HuH-7.5 (cell line): ENCODE results near the gene TMED10.

ENCODE experiments used
- DNase-seq: peaks from one replicate; pipeline ENCODE4 v3.0.0; 2011; ENCODE audit warnings: low spot score

TMED10 gene

DNA sequence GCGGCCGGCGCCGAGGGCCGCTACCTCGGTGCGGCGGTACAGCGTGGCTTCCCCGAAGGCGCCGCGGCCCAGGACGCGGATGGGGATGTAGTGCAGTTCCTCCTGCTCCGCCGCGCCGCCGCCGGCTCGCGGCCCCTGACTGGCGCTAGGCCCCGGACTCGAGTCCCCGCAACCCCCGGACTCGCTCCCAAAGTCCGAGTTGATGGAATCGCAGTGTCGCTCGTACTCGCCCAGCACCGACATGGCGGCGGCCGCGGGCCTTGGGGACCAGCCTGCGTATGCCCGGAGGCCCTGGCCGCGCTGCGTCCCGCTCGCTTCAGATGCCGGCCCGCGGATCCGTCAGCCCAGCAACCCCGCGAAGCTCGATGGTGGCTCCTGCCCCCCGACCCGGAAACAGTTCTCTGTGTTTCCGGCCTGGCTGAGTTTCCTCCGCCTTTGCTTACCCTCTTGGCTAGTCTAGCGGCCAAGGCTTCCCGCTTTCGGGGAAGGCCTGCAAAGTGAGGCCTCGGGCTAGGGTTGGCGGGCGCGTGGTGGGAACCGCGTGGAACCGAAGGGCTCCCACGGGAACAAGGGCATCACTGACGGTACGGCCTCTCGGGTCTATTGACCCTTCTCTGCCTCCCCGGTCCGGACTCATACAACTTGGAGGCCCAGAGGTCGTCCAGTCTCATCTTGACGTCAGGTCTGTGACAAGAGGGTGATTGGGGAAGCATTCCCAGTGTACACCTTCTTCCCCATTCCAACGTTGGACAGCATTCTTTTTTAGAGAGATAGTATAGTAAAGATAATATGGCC lies 49.5 kb downstream of the TMED10 start, which contains the start of gene NEK9:
Gene NEK9 (minus strand): TSS at position 370 of the 795 bp plus-strand sequence. CDS start 127 bp downstream, at position 243.
- peak; percentile 60 for DNase-seq

DNA sequence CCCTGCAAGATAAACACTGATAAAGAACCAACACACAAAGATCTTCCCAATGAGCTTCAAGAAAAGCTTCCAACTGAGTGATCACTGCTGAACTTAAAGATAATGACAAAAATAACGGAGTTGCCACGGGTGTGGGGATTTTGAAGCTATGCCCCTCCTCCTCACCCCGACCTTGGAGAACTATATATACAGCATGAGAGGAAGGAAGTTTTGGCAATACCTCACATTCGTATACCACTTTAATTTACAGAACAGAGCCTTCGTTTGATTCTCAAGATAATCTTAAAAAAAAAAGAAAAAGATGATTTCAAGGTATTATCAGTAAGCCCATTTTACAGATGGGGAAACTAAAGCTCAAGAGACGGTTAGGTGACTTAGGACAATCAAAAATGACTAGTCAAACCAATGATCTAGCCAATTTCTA lies 50.3 kb downstream of the TMED10 start:
- DNase-seq: no peak

DNA sequence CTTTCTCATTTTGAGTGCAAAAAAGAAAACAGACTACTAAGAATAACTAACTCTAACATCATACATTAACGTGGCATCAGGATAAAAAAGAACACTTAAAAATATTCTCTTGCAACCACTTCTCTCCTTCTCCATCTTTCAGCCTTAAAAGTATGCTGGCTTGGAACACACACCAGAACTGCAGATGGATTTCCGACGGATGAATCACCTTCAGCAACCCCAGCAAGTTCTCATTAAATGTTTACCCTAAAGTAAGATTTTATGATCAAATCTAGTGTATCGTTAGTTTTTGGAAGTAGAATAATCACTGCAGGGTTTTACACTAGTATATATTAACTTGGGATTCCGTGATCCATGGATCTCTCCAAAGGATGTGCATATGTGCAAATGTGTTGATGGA lies 50.8 kb downstream of the TMED10 start:
- DNase-seq: no peak

DNA sequence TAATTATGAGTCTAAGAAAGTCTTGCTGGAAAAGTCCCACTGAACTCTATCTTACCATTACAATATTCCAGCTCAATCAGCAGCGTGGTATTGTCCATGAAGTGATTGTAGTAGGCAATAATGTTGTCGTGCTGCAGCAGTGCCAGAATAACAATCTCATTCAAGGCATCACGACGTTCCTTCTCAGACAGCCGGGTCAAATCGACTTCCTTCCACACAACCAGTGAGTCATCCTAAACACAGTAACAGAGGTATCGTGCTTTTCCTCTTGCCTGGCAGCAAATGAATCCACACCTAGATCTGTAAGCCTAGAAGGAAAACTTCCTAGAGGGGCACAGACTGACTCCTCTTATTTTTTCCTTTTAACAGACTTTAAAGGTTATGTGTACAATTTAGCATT lies 52.4 kb downstream of the TMED10 start:
- DNase-seq: no peak

DNA sequence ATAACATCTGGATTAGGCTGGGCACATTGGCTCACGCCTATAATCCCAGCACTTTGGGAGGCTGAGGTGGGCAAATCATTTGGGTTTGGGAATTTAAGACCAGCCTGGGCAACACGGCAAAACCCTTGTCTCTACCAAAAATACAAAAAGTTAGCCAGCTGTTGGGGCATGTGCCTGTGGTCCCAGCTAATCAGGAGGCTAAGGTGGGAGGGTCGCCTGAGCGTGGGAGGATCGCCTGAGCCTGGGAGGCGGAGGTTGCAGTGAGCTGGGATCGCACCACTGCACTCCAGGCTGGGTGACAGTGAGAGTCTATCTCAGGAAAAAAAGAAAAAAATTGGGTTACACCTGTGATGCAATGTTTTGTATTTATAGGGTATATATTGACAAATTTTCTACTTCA lies 54.9 kb downstream of the TMED10 start:
- no peak for DNase-seq

DNA sequence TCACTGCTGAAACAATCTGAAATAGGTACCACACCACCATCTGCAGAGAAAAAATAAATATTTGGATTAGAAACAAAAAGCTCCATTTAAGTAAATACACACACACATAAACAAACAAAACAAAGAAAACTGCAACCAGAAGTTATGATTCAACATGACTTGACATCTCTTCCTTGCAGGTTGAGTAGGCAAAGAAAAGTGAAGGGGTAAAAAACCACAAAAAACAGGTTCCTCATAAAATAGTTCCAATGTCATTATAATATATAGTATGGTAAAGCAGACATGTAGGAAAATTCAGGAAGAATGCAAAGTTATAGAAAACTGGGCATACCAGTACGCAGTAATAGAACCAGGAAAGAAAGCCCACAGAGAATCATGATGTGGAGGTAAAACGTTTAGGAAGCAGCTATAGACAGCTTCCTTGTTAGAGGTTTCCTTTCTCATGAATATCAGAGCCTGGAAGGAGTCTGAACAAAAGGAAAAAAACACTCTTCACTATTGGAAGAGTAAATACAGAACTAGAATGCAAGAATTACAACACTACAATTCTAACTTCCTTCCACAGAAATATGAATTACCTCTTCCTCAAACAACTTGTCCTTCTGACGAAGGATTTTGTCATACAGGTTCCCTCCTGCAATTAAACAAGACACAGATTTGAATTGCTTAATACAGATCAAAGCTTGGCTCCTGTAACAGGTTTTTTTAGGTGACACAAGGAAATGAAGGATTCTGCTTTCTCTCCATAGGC lies 55.7 kb downstream of the TMED10 start:
- no peak for DNase-seq

DNA sequence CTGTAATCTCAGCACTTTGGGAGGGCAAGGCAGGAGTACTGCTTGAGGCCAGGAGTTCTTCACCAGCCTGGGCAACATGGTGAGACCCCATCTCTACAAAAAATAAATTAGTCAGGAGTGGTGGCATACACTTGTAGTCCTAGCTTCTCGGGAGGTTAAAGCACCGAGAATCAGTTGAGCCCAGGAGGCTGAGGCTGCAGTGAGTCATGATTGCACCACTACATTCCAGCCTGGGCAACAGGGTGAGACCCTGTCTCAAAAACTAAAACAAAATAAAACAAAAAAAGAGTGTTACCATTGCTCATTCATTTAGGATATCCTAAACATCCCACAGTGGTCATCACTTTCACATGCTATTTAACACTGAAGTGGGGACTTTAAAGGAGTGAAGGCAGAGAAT lies 57.4 kb downstream of the TMED10 start:
- DNase-seq: no peak

DNA sequence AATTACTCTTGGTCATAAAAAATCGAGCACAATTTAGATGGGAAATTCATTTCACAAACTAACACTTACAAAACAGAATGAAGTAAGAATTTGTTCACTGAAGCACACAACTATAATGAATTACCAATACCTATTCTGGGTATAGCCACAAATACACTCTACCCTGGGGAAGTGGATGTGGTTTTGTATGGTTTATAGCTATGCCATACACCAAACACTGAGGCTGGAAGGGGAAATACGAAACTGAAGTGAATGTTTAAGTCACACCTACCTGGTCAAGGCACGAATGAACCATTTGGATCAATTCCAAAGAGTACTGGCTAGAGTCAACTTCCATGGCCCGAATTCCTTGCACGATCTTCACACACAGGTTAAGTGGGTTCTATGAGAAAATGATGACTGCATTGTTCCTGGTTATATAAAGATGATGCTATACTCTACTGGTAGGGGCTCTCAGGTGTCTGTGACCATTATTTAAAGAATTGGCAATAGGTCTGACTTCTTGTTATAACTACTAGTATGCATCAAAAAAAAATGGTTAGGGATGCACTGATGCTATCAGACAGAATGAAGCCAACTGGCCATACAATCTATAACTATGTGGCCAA lies 62.4 kb downstream of the TMED10 start:
- DNase-seq: no peak

DNA sequence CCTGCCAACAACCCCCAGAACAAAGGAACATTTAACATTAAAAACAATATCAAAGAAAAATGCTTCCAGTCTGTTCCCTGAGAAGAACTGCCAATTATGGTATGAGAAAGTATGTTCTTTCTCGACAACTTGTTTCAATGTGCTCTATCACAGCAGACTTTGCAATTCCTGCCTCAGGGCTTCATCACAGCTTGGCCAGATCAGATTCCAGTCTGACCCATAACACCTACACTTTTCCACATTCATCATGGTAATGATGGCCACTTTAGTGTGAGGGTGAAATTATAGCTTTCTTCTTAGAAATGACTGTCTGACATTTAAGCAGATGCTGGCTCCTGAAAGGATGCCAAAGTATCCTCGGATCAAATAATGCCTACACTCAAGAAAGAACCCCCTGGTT lies 66.5 kb downstream of the TMED10 start:
- no peak for DNase-seq

DNA sequence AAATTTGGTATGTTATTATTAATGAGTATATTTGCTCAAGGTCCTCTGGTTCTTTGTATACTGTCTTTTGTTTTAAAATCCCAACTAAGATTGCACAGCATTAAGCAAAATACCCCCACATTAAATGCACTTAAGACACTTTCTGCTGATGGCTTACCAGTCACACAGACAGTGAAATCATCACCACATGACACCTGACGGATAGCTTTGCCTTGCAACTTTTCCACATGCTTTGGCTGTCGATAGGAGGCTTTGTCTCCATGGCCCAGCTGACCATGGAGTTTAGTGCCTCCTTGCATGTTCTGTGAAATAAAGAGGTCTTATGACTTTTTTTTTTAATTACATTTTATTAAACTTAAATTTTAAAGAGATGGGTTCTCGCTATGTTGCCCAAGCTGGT lies 69.2 kb downstream of the TMED10 start:
- DNase-seq: no peak

DNA sequence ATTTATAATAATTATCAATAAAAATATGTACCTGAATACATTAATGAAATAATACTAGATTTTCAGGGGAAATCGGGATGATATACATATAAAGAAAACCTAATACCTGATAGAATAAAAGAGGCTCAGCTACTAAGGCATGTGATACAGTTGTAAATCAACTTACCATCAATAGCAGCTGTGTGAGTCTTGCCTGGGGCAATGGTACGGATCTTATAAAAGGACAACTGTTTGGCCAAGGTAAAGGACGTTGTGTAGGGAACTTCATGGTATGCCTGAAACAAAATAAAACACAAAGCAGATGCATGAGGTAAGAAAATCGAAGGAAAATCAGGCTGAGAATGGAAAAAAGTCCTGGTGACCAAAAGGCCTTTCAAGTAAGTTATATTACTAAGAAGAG lies 74.9 kb downstream of the TMED10 start:
- no peak for DNase-seq

DNA sequence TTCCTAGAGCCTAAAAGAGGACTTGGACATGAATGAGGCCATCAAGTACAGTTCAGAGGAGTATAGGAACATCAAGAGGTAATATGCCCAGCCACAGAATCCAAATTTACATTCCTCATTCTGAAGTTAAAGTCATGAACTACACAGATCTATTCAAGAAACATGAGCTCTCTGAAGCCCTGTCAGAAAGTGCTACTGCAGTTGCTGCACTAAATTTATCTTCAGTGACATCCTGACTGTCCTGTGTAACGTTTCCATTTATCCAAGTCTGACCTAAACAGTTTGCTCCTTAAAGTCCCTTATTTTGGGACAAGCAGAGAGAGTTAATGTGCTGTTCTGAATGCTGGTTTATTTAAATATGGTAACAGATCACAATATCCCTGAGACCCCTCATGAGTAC lies 77.7 kb downstream of the TMED10 start:
- DNase-seq: no peak

DNA sequence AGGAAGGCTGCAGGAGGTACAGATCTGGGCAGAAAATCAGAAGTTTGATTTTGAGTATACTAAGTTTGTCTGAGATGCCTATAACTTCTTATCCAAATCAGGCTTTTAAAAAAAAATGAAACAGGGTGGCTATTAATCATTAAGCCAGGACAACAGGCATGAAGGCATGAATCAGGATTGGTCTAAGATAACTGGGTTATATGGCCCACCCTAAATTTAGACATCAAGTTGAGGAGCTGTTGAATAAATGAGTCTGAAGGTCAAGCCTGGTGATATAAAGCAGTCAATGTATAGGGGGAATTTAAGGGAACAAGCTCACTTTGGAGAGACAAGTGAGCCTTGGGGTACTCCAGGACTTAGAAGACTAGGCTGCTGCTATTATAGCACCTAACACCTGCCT lies 78.2 kb downstream of the TMED10 start:
- DNase-seq: no peak

DNA sequence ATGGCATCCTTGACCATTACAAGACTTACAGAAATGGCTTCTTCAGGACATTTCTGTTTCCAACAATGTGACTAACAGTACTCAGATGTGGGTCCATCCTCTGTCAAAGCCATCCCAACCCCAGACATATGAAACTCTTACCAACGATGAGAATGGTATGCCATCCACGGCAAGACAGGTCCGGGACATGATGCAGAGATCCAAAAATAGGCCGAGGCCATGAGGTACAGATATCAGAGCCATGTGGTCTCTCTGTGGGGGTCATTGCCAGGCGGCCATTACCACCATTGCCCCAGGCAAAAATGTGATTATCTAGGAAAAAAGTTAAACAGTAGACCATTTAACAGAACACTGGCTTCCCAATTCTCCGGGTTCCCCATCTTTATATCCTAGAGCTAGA lies 79.5 kb downstream of the TMED10 start:
- DNase-seq: no peak

DNA sequence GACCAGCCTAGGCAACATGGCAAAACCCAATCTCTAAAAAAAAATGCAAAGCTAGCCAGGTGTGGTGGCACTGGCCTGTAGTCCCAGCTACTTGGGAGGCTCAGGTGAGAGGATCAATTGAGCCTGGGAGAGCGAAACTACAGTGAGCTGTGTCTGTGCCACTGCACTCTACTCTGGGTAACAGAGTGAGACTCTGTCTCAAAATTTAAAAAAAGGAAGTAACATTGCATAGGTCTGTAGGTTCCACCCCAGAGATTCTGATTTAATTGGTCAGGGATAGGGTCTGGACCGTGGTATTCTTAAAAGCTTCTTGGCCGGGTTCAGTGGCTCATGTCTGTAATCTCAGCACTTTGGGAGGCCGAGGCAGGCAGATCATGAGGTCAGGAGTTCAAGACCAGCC lies 80.7 kb downstream of the TMED10 start:
- no peak for DNase-seq

DNA sequence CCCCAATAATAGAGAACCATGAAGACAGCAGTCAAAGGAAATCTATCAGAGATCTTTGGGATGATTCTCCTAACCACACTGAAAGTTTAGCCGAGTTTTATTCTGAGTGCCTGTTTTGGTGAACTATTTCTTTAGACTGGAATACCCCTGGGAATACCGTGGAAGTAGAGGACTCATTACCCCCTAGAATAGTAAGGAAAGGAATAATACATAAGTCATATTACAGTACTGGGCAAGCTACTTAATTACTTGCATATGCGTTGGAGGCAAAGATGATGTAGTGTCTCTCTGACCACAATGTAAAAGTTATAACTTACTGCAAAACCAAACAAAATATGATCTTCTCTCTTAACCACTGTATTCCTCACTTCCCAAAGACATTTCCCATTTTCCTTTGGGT lies 81.5 kb downstream of the TMED10 start:
- DNase-seq: no peak

DNA sequence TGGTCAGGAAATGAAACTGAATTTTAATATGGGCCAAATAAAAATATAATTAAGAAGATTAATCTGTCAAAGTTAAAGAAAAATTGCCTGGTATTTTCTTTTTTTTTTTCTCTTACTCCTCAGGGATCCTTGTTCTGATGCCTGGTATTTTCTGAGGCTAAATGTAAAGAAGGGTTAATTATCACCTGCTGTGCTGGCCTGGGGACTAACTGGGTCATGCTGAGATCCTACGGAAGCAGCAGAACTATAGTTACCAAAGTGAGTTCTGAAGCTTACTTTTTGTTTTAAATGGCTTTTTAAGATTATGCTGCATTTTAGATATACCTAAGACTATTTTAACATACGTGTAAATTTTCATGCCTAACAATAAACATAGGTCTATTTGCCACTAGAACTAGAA lies 83.7 kb downstream of the TMED10 start:
- no peak for DNase-seq

DNA sequence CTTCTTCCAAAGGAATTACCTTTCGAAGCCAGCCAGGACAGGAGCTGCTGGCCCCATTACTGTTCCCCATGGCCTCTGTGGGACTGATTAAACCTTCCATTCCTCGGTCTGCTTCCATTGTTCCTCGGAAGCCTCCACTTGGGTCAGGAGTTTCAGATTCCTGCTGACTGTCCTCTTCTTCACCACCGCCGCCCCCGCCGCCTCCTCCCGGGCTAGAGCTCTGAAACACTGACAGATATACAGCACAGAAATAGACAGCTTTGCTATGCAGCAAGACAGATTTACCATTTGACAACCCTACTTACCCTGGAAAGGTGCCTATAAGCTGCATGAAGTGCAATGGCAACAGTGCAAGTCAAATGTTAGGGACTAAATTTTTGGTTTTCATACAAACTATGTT lies 85.2 kb downstream of the TMED10 start:
- no peak for DNase-seq

DNA sequence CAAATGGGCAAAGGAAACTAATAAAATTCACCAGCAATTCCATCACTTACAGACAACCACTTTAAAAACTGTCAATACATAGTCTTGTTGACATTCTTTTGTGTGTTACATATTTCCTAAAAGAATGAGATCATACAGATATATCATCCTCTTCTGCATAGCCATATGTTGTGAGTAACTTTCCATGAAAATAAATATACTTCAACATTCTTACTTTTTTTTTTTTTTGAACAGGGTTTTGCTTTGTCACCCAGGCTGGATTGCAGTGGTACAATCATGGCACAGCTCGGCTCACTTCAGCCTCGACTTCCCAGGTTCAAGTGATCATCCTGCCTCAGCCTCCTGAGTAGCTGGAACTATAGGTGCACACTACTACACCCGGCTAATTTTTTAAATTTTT lies 86.1 kb downstream of the TMED10 start:
- no peak for DNase-seq

DNA sequence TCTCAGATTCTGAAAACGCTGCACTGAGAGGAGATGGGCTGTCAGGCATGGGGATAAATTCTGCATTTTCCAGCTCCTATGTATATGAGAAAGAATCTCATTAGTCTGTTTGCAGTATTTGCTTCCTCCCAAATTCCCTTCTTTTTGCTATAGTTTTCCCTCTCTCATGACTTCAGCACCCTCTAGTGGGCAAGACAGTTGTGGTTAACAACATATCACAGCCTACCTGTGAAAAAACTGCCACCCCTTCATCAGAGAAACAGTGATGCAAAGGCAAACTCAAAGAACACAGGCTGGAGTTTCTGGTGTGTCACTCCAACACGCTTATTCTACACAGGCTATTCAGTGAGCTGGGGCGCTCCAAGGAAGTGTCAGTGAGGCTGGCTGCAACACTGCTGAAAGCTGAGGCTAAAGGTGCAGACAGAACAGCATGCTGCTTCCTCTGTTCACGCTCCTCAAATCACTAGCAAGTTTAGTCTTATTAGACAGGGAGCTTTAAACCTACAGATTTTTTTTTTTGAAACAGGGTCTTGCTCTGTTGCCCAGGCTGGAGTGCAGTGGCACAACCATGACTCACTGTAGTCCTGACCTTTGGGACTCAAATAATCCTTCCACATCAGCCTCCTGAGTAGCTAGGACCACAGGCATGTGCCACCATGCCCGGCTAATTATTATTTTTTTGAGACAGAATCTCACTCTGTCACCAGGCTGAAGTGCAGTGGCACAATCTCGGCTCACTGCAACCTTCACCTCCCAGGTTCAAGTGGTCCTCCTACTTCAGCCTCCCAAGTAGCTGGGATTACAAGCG lies 87.6 kb downstream of the TMED10 start:
- DNase-seq: peak; percentile 39

DNA sequence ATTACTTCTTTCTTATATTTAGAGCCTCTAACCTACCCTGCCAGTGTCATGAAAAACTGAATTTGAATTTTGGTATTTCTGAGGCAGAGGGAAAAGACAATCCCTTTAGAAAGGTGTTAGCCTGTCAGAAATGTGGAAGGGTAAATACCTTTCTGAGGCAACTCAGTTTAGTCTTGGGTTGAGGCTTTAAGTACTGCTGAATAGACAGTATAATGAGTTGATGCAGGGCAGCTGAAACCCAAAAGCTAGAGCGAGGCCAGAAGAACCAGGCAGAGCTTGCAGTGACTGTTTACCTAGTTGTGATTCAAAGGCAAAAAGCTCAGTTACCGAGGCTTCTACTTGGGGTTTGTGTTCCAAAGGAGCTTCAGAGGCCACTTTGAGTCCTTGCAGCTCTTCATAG lies 88.3 kb downstream of the TMED10 start:
- DNase-seq: no peak

DNA sequence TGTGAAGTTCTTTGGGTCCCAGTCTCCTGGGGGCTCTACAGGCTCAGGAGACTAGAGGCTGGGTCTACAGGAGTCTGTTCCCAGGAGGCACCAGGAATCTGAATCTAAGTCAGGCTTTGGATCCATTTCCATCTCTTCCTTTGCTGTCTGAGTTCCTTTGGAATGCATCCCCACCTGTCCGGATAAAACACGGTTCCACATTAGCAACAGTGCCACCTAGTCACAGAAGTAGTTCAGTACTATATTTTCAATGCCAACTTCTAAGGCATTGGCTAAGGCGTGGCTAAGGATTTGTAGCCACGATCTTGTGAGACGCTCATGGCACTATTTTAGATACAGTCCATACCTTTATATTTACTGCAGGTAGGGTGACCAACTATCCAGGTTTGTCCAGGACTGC lies 91.9 kb downstream of the TMED10 start:
- no peak for DNase-seq
